ENCODE measurements around the gene DAB2IP.

DNA sequence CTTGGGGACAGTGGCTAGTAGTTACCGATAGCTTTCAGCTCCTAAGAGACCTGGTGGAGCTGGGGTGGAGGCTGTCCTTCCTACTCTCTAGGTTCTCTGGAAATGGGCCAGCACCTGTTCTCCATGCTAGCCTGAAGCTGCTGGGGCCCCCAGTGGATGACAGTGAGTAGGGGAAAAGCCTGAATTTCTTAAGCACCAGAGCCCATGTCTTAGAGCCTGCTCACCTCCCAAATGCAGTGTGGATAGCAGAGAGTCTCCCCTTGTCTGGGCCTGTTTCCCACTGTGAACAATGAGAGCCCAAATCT lies 105.8 kb downstream of the DAB2IP start:
- TF ChIP-seq, protein P1, sequence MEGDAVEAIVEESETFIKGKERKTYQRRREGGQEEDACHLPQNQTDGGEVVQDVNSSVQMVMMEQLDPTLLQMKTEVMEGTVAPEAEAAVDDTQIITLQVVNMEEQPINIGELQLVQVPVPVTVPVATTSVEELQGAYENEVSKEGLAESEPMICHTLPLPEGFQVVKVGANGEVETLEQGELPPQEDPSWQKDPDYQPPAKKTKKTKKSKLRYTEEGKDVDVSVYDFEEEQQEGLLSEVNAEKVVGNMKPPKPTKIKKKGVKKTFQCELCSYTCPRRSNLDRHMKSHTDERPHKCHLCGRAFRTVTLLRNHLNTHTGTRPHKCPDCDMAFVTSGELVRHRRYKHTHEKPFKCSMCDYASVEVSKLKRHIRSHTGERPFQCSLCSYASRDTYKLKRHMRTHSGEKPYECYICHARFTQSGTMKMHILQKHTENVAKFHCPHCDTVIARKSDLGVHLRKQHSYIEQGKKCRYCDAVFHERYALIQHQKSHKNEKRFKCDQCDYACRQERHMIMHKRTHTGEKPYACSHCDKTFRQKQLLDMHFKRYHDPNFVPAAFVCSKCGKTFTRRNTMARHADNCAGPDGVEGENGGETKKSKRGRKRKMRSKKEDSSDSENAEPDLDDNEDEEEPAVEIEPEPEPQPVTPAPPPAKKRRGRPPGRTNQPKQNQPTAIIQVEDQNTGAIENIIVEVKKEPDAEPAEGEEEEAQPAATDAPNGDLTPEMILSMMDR (IDR thresholded peaks at IDR 0.05; ENCODE audit: insufficient read depth, low read depth, low read length) = no peak
- no peak for TF ChIP-seq EZH2 (IDR thresholded peaks at IDR 0.05; ENCODE audit: insufficient read depth, low read length)
